CMK (cell line): Measurements from ENCODE around the gene OR51E2.
"Not testable (repeated sequence)": the region's sequence is repeated elsewhere in the genome, so short reads cannot be mapped to it uniquely, and the experiment has no call there.

Source experiments
- DNase-seq: peaks from one replicate; pipeline ENCODE4 v3.0.0-alpha.2; 2010; ENCODE audit warnings: low read depth

The OR51E2 gene

GRCh38 chr11:4697585-4697984 lies at the start of gene OR51E2:
TSS of gene OR51E2 (minus strand) at chr11:4697853. CDS start at chr11:4682711, 15,142 bp downstream.
- no peak for DNase-seq

- DNase-seq: no peak
Observed at GRCh38 chr11:4740735-4741134, 43.1 kb upstream of the OR51E2 start.

- DNase-seq: no peak
Observed at GRCh38 chr11:4727171-4727570, 29.5 kb upstream of the OR51E2 start.

GRCh38 chr11:4722616-4723534 lies 25.2 kb upstream of the OR51E2 start:
- not testable (repeated sequence) for DNase-seq

GRCh38 chr11:4714300-4714699 lies 16.6 kb upstream of the OR51E2 start:
- DNase-seq: no peak

GRCh38 chr11:4713241-4713640 lies 15.6 kb upstream of the OR51E2 start:
- DNase-seq: no peak

GRCh38 chr11:4704790-4705334 lies 7.2 kb upstream of the OR51E2 start:
- DNase-seq: no peak

GRCh38 chr11:4704054-4704789 lies 6.6 kb upstream of the OR51E2 start, which contains the start of gene MMP26:
TSS of gene MMP26 (plus strand) at chr11:4704784.
- no peak for DNase-seq

GRCh38 chr11:4700436-4700820 lies 2.8 kb upstream of the OR51E2 start:
- no peak for DNase-seq

- DNase-seq: no peak
Observed at GRCh38 chr11:4699697-4700435, 2.2 kb upstream of the OR51E2 start.

GRCh38 chr11:4695442-4695841 lies 2.2 kb downstream of the OR51E2 start:
- DNase-seq: no peak

- no peak for DNase-seq
Observed at GRCh38 chr11:4684631-4685285, 12.9 kb downstream of the OR51E2 start.

- DNase-seq: no peak
Observed at GRCh38 chr11:4682623-4683419, 14.8 kb downstream of the OR51E2 start.

GRCh38 chr11:4680341-4680740 lies 17.3 kb downstream of the OR51E2 start:
- DNase-seq: no peak

GRCh38 chr11:4677948-4678347 lies 19.7 kb downstream of the OR51E2 start:
- no peak for DNase-seq

GRCh38 chr11:4673781-4674180 lies 23.9 kb downstream of the OR51E2 start:
- DNase-seq: no peak

GRCh38 chr11:4672470-4672869 lies 25.2 kb downstream of the OR51E2 start:
- DNase-seq: no peak

- no peak for DNase-seq
Observed at GRCh38 chr11:4671741-4672140, 25.9 kb downstream of the OR51E2 start.

- no peak for DNase-seq
Observed at GRCh38 chr11:4665424-4665823, 32.2 kb downstream of the OR51E2 start.

- no peak for DNase-seq
Observed at GRCh38 chr11:4664786-4665185, 32.9 kb downstream of the OR51E2 start.

- DNase-seq: no peak
Observed at GRCh38 chr11:4664183-4664582, 33.5 kb downstream of the OR51E2 start.
